WTC11 (cell line): Measurements from ENCODE around the gene HNRNPUL1.

Experiments
- ELF4 ChIP-seq: sonication (generic); formaldehyde crosslinking; IDR thresholded peaks from 2 replicates; pipeline ENCODE4 v1.8.1; 2022; ENCODE audit warnings: low read depth, mild to moderate bottlenecking, moderate library complexity, missing genetic modification reagents
- TEAD1 ChIP-seq: sonication (generic); formaldehyde crosslinking; IDR thresholded peaks from 2 replicates; pipeline ENCODE4 v1.8.0; 2022; ENCODE audit warnings: mild to moderate bottlenecking, missing genetic modification reagents
- ZNF121 ChIP-seq: sonication (generic); formaldehyde crosslinking; IDR thresholded peaks from 2 replicates; pipeline ENCODE4 v1.8.0; 2023; ENCODE audit warnings: missing genetic modification reagents
- TF ChIP-seq, protein P1 (sequence below): fragments of 200-600 bp; IDR thresholded peaks from 2 replicates; pipeline ENCODE4 v1.8.0; 2022; ENCODE audit warnings: antibody characterized with exemption
- TF ChIP-seq, protein P2 (sequence below): sonication (generic); formaldehyde crosslinking; IDR thresholded peaks from 2 replicates; pipeline ENCODE4 v1.8.0; 2022; ENCODE audit warnings: mild to moderate bottlenecking, missing genetic modification reagents

DNA sequence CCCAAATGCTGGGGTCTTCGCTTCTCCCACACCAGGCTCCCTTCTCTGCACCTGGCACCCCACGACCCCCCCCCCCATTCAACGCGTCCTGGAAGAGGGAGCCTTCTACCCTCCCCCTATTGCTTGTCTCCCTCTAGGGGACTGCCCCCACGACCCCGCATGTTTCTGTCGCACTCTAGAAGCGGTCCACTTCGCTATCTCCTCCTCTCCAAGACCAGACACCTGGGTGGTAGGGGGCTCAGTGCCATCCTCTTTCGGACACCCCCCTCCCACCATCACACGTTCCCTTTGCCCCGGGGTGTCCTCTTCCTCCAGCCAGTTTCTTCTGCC, 88.1 kb downstream of the HNRNPUL1 start:
- TF ChIP-seq, protein P1, sequence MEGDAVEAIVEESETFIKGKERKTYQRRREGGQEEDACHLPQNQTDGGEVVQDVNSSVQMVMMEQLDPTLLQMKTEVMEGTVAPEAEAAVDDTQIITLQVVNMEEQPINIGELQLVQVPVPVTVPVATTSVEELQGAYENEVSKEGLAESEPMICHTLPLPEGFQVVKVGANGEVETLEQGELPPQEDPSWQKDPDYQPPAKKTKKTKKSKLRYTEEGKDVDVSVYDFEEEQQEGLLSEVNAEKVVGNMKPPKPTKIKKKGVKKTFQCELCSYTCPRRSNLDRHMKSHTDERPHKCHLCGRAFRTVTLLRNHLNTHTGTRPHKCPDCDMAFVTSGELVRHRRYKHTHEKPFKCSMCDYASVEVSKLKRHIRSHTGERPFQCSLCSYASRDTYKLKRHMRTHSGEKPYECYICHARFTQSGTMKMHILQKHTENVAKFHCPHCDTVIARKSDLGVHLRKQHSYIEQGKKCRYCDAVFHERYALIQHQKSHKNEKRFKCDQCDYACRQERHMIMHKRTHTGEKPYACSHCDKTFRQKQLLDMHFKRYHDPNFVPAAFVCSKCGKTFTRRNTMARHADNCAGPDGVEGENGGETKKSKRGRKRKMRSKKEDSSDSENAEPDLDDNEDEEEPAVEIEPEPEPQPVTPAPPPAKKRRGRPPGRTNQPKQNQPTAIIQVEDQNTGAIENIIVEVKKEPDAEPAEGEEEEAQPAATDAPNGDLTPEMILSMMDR = no peak
- TF ChIP-seq ELF4 (CRISPR knock-in tag) (no peak), TEAD1 (CRISPR knock-in tag) (no peak), ZNF121 (CRISPR knock-in tag) (no peak)
- TF ChIP-seq, protein P2, sequence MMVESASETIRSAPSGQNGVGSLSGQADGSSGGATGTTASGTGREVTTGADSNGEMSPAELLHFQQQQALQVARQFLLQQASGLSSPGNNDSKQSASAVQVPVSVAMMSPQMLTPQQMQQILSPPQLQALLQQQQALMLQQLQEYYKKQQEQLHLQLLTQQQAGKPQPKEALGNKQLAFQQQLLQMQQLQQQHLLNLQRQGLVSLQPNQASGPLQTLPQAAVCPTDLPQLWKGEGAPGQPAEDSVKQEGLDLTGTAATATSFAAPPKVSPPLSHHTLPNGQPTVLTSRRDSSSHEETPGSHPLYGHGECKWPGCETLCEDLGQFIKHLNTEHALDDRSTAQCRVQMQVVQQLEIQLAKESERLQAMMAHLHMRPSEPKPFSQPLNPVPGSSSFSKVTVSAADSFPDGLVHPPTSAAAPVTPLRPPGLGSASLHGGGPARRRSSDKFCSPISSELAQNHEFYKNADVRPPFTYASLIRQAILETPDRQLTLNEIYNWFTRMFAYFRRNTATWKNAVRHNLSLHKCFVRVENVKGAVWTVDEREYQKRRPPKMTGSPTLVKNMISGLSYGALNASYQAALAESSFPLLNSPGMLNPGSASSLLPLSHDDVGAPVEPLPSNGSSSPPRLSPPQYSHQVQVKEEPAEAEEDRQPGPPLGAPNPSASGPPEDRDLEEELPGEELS (CRISPR knock-in tag) = no peak
